WERI-Rb-1 (cell line): Measurements from ENCODE around the gene LSM14B.
A peak's percentile ranks its signal among the peaks of the same experiment; 100 is the strongest.

Experiments
- DNase-seq: peaks from one replicate; pipeline ENCODE4 v3.0.0-alpha.2; 2020
- H3K27ac ChIP-seq: fragments of 250-450 bp; sonication (Bioruptor Pico); 2 replicates; pipeline ENCODE4 v1.5.1; 2020; ENCODE audit warnings: mild to moderate bottlenecking, moderate library complexity
- H3K27me3 ChIP-seq: fragments of 250-450 bp; sonication (Bioruptor Pico); 2 replicates; pipeline ENCODE4 v1.5.1; 2021; ENCODE audit warnings: mild to moderate bottlenecking, low read depth, moderate library complexity; ENCODE audit not compliant: insufficient read depth, severe bottlenecking
- H3K36me3 ChIP-seq: fragments of 250-450 bp; sonication (Bioruptor Pico); 2 replicates; pipeline ENCODE4 v1.5.1; 2020; ENCODE audit warnings: mild to moderate bottlenecking, moderate library complexity
- H3K4me3 ChIP-seq: 2 replicates; pipeline ENCODE4 v1.5.1; 2011; ENCODE audit warnings: low read depth, mild to moderate bottlenecking, control low read depth, low read length
- H3K9me3 ChIP-seq: fragments of 250-450 bp; sonication (Bioruptor Pico); 2 replicates; pipeline ENCODE4 v1.5.1; 2021; ENCODE audit warnings: mild to moderate bottlenecking, moderate library complexity; ENCODE audit not compliant: severe bottlenecking
- CTCF ChIP-seq: IDR thresholded peaks from 2 replicates; pipeline ENCODE4 v1.5.1; 2011; ENCODE audit warnings: low read depth, mild to moderate bottlenecking, control low read depth, inconsistent platforms, low read length

The LSM14B gene

DNA sequence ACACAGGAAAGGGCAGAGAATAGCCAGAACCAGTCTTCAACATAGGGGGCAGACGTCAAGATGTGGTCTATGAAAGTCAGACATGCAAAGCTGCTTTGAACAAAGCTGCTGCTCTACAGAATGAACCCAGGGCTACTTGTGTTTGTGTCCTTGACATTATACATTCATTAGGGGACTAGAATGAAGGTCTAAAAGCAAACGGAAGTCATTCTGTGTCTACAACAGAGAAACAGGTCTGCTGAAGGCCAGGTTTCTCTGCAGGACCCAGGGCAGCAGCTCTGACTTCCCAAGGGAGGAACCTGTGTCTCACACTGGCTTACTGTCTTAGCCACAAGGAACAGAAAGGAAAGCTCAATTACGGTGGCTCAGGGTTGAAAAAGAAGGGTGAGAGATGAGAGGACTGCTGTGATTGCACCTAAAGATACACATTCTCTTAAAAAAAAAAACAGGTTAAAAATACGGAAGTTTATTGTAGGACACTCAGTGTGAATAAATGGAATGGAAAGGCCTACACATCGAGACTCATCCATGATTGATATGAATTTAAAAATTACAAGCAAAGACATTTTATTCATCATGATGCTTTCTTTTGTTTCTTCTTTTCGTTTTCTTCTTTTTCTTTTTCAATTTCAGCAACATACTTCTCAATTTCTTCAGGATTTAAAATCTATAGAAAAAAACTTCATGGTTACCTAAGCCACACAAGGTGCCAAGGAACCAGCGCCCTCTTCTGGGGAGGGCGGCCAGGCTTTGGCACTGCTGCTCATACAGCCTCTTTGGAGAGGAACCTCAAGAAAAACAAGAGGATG, 14.2 kb downstream of the LSM14B start:
- Histone ChIP-seq H3K27me3 (no peaks in the 10 kb centered on the region), H3K9me3 (no peaks in the 10 kb centered on the region), H3K27ac (no peak overlapping the region), H3K36me3 (peaks cover 98% of the 10 kb centered on the region), H3K4me3 (no peak overlapping the region)
- peak; percentile 69 for DNase-seq
- TF ChIP-seq CTCF: peak; percentile 75

DNA sequence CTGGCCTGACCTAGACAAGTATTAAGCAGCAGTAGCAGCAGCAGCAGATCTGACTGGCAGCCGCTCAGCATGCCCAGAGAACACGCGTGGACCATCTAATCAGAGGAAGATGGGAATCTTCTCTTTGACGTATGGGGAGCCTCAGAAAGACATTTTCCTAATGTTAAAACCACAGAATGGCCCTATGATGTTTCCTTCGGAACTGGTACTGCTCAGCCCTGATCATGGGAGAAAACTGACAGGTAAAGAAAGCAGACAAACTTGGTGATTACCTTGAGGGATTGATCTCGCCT, 14.8 kb downstream of the LSM14B start:
- peaks cover 94% of the 10 kb centered on the region for H3K36me3 ChIP-seq
- H3K9me3 ChIP-seq: no peaks in the 10 kb centered on the region
- H3K27me3 ChIP-seq: no peaks in the 10 kb centered on the region
- no peak overlapping the region for H3K27ac ChIP-seq
- TF ChIP-seq CTCF: no peak
- no peak for DNase-seq
- H3K4me3 ChIP-seq: no peak overlapping the region

GRCh38 chr20:62137478-62138203, 15.4 kb downstream of the LSM14B start:
- Histone ChIP-seq H3K4me3 (no peak overlapping the region), H3K27ac (no peak overlapping the region), H3K9me3 (no peaks in the 10 kb centered on the region), H3K36me3 (peaks cover 91% of the 10 kb centered on the region), H3K27me3 (no peaks in the 10 kb centered on the region)
- no peak for DNase-seq
- TF ChIP-seq CTCF: no peak

DNA sequence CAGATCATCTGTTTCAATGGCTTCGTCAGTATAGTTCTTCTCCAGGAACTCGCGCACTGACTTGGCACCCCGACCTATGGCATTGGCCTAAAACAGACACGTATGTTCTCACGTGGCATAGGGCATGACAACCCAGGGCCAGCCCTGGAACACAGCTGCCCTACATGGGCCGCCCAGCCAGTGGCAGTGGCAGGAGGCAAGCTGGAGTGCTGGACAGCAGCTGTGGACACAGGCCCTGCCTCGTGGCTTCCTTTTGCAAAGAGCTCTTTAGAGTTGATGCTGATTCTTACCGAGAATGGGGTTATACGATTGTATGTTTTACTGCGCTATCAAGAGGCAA, 15.9 kb downstream of the LSM14B start:
- peaks cover 85% of the 10 kb centered on the region for H3K36me3 ChIP-seq
- no peak for TF ChIP-seq CTCF
- H3K27me3 ChIP-seq: no peaks in the 10 kb centered on the region
- no peak overlapping the region for H3K4me3 ChIP-seq
- H3K9me3 ChIP-seq: no peaks in the 10 kb centered on the region
- H3K27ac ChIP-seq: no peak overlapping the region
- no peak for DNase-seq

GRCh38 chr20:62138912-62139311, 16.6 kb downstream of the LSM14B start:
- Histone ChIP-seq H3K9me3 (no peaks in the 10 kb centered on the region), H3K27me3 (no peaks in the 10 kb centered on the region), H3K27ac (no peak overlapping the region), H3K36me3 (peaks cover 78% of the 10 kb centered on the region), H3K4me3 (no peak overlapping the region)
- TF ChIP-seq CTCF: no peak
- no peak for DNase-seq
